MG63 (cell line): Measurements from ENCODE around the gene ADARB2. TPM values are rescaled to one million over a fixed set of nuclear protein-coding genes. Genes with fewer than 3 reads are reported as not detected.
A peak's percentile ranks its signal among the peaks of the same experiment; 100 is the strongest.

Source experiments
- DNase-seq: peaks from one replicate; pipeline ENCODE4 v3.0.0-alpha.2; 2020
- H3K27me3 ChIP-seq: fragments of 250-450 bp; sonication (Bioruptor Pico); 2 replicates; pipeline ENCODE4 v1.5.1; 2020; ENCODE audit warnings: mild to moderate bottlenecking, moderate library complexity
- H3K36me3 ChIP-seq: fragments of 250-450 bp; sonication (Bioruptor Pico); 2 replicates; pipeline ENCODE4 v1.5.1; 2020; ENCODE audit warnings: mild to moderate bottlenecking, moderate library complexity
- H3K4me3 ChIP-seq: fragments of 250-450 bp; sonication (Bioruptor Pico); 2 replicates; pipeline ENCODE4 v1.5.1; 2020; ENCODE audit warnings: mild to moderate bottlenecking, moderate library complexity
- H3K9me3 ChIP-seq: fragments of 250-450 bp; sonication (Bioruptor Pico); 2 replicates; pipeline ENCODE4 v1.5.1; 2020; ENCODE audit warnings: mild to moderate bottlenecking, moderate library complexity
- total RNA-seq: library from RNA; depleted of rRNA; stranded (reverse); fragments of >200 nt; shearing (Covaris generic); gene quantifications from 2 replicates; pipeline ENCODE4 v1.2.3, GENCODE V29; 2014; ENCODE audit warnings: low replicate concordance

ADARB2 gene
- total RNA-seq, 1 experiment from 2014 or later: not detected

DNA sequence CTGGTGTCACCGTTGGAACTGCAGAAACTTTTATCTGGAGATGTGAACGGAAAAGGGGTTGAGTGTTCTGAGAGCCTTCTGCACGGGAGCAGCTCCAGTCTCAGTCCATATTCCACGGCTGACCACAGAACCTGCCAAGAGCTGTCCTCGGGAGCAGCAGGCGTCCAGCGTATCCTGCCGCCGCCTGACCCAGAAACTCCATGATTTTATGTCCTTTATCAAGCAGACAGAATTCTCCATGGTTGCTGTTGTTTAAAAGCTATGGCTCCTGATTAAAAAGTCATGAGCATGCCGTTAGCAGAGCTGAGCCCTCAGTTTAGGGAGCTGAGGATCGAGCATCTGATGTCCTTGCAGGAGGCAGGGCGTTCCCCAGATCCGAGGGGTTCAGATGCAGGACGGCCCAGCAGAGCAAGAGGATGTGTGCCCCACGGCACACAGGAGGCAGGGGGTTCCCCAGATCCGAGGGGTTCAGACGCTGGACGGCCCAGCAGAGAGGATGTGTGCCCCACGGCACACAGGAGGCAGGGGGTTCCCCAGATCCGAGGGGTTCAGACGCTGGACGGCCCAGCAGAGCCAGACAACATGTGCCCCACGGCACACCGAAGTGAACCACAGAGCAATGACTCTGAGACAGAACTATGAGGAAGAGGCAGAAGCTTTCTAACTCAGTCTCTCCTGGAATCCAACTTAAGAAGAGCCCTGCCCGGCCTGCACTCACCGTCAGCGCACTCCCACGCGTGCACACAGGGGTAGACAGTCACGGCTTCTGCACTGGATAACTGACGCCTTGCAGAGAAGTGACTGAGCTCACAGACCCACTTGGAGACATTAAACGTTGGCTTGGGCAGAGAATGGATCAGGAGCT lies 584.7 kb downstream of the ADARB2 start:
- no peaks in the 10 kb centered on the region for H3K27me3 ChIP-seq
- no peak overlapping the region for H3K4me3 ChIP-seq
- no peaks in the 10 kb centered on the region for H3K9me3 ChIP-seq
- no peaks in the 10 kb centered on the region for H3K36me3 ChIP-seq
- DNase-seq: no peak

DNA sequence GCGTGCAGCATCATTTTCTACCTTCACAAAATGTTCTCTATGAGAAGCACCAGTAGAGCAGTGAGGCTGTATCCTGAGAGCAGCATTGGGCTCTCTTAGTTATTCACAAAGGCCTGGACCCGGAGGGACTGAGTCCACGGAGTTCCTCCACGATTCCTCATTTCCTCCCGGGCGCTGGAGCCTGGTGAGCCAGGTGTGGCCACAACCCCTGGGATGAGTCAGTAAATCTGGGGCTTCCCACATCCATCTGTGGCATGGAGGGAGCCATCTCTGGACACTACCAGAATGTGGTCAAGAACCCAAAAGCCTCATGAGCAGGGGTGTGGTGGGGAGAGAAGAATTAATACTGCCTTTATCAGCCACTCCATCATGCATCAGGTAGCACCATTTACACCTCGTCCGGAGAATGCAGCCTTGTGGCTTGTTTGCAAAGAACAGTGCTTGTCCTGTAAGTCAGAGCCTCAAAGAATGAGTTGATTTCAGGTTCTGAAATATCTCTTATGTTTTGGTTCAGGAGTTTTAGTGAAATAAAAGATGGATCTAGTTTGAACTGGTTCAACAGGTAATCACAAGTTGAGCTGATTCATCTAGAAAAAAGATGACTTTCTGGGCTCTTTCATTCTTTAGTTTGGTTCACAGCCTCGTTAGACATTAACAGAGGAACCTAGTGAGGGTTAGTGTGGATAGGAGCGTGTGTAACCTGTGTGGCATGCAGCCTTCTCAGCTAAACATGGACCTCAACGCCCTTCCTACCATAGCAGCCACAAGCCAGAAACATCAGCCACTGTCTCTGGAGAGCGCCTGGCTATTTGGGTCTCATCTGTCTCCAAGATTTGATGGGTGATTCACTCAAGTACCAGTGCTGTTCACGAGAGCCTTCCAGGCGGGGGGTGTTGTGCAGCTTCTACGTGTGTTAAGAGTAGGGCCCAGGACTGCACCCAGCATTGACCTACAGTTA lies 586.0 kb downstream of the ADARB2 start:
- no peaks in the 10 kb centered on the region for H3K27me3 ChIP-seq
- H3K9me3 ChIP-seq: no peaks in the 10 kb centered on the region
- no peaks in the 10 kb centered on the region for H3K36me3 ChIP-seq
- no peak overlapping the region for H3K4me3 ChIP-seq
- DNase-seq: peak; percentile 28

DNA sequence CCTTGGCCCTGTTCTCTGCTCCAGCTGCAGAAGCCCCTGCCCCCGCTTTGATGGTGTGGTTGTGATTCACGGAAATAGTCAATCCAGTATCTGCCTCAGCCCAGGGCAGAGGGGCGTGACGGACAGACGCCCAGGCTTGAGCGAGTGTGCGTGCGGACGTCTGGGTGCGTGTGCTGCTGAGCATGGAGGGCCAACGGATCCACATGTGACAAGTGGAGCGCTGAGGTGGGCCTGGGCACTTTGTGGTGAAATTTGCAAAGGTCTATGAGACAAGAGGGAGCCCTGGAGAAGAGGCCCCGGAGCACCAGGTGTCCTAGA lies 586.7 kb downstream of the ADARB2 start:
- Histone ChIP-seq H3K9me3 (peaks cover under 1% of the 10 kb centered on the region; the same call in 1 of the 2 replicates), H3K27me3 (no peaks in the 10 kb centered on the region), H3K36me3 (no peaks in the 10 kb centered on the region), H3K4me3 (no peak overlapping the region)
- no peak for DNase-seq

DNA sequence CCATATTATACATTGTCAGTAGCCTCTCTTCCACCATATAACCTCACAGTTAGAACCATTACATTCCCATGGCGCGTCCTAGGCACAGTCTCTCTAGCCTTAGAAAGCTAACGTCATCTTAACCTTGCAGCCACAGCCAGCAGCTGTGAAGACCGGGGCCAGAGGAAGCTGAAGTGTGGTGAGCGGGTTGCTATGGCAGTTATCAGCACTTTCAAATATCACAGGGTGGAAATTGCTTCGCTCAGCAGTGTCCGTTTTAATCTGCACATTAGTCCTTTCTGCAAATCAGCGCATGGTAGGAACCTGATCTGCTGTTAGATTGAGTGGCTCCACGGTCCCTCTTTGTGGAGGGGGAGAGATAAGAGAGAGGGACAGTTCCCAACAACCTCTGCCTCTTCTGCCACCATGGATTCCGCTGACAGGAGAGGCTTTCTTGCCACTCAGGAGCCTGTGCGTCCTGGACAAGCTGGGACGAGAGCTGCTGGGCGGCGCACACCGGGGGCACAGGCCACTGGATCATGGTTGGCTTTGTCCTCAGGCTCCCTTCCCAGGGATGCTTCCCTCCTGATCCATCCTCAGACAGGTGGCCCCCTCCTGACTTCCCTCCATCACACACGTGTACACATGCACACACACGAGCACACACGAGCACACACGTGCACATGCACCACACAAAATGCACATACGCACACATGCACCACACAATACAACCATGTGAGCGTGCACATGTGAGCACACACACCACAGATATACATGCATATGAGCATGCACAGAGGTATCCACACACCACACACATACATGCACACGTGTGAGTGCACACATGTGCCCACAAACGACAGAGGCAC lies 587.3 kb downstream of the ADARB2 start:
- Histone ChIP-seq H3K4me3 (no peak overlapping the region), H3K9me3 (peaks cover 5% of the 10 kb centered on the region; the same call in 1 of the 2 replicates), H3K27me3 (no peaks in the 10 kb centered on the region), H3K36me3 (no peaks in the 10 kb centered on the region)
- DNase-seq: no peak

DNA sequence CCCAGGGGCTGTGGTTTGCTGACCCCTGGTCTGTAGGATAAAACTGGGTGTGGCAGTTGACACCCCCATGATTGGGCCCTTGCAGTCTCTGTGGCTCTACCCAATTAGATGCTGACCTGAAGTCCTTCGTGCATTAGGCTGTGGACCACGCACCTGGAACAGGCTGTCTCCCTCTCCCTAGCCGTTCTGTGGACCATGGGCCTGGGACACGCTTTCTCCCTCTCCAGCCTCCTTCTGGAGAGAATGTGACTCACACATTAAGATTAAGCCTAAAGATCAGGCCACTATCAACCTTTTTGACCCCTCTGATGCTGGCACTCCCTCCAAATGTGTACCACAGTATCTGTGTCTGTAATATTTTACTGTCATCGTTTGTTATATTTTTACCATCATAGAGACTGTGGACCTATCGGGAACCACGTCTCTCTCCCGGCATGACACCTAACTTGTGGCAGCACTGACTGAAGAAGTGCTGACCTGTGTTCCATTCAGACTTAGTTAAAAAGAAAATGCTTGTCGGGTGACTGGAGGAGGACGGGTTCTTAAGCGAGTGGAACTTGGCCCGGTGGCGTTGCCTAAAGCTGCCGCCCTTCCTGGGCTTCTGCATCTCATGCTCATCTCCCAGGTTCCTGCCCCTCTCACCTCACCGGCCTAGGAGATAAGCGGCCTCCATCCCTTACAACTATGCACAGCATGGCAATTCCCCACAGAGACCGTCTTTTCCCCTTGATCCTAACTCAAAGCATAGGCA lies 588.3 kb downstream of the ADARB2 start:
- H3K27me3 ChIP-seq: no peaks in the 10 kb centered on the region
- no peak for DNase-seq

DNA sequence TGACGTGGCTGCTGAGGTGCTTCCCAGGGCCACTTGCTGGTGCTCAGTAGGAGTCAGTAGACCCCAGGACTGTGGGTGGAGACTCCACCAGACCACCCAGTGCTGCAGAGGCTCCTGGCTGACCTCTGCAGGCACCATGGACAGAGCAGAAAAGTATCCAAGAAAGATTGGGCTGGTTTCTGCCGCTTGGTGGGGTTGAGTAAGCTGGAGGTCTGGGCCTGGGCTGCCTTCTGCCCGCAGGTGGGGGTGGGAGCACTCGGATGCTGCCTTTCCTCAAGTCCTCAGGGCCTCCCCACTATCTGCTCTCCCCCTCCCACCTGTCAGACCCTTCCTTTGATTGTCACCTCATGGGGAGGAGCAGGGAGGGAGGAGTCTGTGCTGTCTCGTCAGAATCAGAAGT lies 589.5 kb downstream of the ADARB2 start:
- H3K9me3 ChIP-seq: peaks cover 8% of the 10 kb centered on the region; the same call in 1 of the 2 replicates
- no peaks in the 10 kb centered on the region for H3K27me3 ChIP-seq
- no peaks in the 10 kb centered on the region for H3K36me3 ChIP-seq
- DNase-seq: no peak
- no peak overlapping the region for H3K4me3 ChIP-seq

More for the DNA sequence above, 588.3 kb downstream of the ADARB2 start:
- H3K9me3 ChIP-seq: peaks cover 8% of the 10 kb centered on the region; the same call in 1 of the 2 replicates
- no peaks in the 10 kb centered on the region for H3K36me3 ChIP-seq
- H3K4me3 ChIP-seq: no peak overlapping the region

DNA sequence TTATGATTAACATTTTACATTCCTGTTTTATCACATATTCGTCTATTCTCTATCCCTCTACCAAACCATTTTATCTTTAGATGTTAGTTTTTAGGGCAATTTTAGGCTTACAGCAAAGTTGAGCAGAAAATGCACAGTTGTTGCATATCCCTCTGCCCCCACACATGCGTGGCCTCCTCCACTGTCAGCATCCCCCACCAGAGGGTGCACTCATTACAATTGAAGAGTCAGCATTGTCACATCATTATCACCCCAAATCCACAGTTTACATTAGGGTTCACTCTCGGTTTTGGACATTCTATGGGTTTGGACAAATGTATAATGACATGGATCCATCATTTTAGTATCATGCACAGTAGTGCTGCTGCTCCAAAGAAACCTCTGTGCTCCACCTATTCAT lies 594.7 kb downstream of the ADARB2 start:
- H3K36me3 ChIP-seq: no peaks in the 10 kb centered on the region
- no peak for DNase-seq
- no peak overlapping the region for H3K4me3 ChIP-seq
- H3K27me3 ChIP-seq: no peaks in the 10 kb centered on the region
- peaks cover 8% of the 10 kb centered on the region for H3K9me3 ChIP-seq

DNA sequence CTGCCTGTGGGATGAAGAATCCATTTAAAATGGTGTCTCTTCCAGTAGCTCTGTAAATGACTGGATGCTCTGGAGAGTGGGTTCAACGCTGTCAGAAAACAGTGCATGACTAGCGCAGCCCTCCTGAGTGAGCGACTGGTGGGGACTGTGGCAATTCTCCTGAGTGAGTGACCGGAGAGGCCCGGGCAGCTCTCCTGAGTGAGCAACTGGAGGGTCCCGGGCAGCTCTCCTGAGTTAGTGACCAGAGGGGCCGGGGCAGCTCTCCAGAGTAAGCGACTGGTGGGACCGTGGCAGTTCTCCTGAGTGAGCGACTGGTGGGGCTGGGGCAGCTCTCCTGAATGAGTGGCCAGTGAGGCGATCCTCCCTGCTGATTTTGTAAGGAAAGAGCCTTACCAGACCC lies 595.6 kb downstream of the ADARB2 start:
- Histone ChIP-seq H3K36me3 (no peaks in the 10 kb centered on the region), H3K4me3 (no peak overlapping the region), H3K27me3 (no peaks in the 10 kb centered on the region), H3K9me3 (peaks cover 8% of the 10 kb centered on the region)
- no peak for DNase-seq

DNA sequence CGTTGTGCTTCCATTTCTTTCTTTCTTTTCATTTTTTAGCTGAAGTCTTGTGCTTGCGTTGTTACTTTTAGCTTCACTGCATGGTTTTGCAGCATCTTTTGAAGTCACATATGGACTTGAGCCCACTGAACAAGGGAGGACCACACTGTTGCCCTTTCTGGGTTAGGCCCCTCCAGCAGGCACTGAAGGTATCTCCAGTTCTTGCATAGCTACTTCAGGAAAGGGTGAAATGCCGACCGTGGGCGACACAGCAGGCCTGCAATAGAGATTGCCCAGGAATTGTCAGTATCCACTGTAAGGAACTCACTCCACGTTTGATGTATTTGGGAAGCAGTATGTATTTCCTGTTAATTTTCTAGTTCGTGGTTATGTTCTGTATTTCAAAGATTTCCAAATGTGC lies 596.1 kb downstream of the ADARB2 start:
- Histone ChIP-seq H3K9me3 (peaks cover 8% of the 10 kb centered on the region), H3K27me3 (no peaks in the 10 kb centered on the region), H3K36me3 (no peaks in the 10 kb centered on the region), H3K4me3 (no peak overlapping the region)
- DNase-seq: no peak

DNA sequence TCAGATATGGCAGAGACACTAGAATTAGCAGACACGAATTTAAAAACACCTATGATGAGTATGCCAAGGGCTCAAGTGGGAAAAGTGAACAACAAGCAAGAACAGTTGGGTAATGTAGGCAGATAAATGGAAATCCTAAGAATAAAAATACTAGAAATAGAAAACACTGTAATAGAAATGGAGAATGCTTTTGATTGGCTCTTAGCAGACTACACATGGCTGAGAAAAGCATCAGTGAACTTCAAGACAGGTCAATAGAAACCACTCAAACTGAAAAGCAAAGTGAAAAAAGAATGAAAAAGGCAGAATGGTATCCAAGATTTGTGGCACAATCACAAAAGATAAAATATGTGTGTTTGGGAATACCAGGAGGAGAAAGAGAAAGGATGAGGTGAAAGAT lies 598.8 kb downstream of the ADARB2 start:
- Histone ChIP-seq H3K36me3 (no peaks in the 10 kb centered on the region), H3K9me3 (no peaks in the 10 kb centered on the region; the same call in 1 of the 2 replicates), H3K27me3 (no peaks in the 10 kb centered on the region), H3K4me3 (no peak overlapping the region)
- DNase-seq: no peak

DNA sequence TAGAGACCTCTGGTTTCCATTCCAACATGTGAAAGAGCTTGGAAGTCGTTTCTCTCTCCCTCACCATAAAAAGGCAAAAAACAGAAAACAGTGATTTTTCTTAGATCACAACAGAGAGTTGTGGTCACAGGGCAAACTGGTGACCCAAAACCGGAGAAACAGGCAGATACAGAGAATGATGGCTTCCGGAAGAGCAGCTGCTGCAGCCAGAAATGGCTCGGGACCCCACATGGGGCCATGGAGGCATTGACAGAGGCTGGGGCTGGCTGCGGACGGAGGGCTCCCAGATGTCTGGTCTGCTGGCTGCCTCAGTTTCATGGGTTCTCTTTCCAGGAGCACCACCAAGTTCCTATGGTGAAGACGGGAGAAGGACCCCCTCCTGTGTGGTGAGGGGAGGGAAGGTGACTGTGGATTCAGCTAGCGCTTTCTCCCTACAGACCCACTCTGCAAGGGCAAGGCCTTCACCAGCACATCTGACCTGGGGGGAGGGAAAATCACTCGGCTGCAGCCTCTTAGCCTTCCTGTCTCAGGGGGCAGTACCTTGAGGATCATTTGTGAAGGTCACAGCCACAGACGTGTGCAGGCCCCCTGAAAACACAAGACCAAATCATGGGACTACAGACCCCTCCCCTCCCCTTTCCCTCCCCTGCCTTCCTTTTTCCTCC lies 599.7 kb downstream of the ADARB2 start:
- Histone ChIP-seq H3K9me3 (no peaks in the 10 kb centered on the region; the same call in 1 of the 2 replicates), H3K36me3 (no peaks in the 10 kb centered on the region), H3K4me3 (no peak overlapping the region), H3K27me3 (no peaks in the 10 kb centered on the region)
- DNase-seq: no peak

DNA sequence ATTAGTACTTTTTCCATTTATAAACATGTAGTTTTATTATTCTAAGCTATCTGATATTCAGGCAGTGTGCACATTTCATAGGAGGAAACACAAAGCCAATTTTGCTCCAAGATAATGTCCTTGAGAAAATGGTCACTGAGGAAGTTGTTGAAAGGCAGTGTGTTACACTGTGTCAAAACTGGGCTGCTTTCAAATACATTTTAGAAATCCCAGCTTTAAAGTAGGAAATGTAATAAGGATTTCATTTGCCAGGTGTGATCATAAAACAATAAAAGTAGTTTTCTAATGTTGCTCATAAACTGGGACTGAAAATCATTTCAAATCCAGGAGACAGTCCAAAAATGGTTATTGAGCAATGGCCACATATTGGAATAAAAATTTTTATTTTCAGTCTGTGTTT lies 601.1 kb downstream of the ADARB2 start:
- no peaks in the 10 kb centered on the region for H3K36me3 ChIP-seq
- H3K27me3 ChIP-seq: no peaks in the 10 kb centered on the region
- H3K9me3 ChIP-seq: no peaks in the 10 kb centered on the region; the same call in 1 of the 2 replicates

DNA sequence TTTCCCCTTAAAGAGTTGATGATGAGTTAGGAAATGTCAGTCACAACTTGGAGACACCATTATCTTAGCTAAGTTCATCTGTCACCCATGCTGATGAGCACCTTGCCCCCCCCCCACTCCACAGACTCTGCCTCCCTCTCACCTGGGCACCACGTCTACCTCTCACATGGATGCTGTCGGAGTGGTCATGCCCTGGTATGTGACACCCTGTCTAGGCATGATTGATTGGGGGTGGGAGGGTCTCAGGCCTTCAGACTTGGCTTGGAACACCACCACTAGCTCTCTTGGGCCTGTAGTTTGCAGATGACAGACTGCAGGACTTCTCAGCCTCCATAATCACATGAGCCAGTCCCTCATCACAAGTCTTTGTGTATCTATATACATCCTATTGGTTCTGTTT lies 603.2 kb downstream of the ADARB2 start:
- Histone ChIP-seq H3K36me3 (peaks cover 13% of the 10 kb centered on the region), H3K9me3 (no peaks in the 10 kb centered on the region; the same call in 1 of the 2 replicates), H3K4me3 (no peak overlapping the region), H3K27me3 (no peaks in the 10 kb centered on the region)
- DNase-seq: no peak

More for the DNA sequence above, 601.1 kb downstream of the ADARB2 start:
- H3K4me3 ChIP-seq: no peak overlapping the region
- no peak for DNase-seq

DNA sequence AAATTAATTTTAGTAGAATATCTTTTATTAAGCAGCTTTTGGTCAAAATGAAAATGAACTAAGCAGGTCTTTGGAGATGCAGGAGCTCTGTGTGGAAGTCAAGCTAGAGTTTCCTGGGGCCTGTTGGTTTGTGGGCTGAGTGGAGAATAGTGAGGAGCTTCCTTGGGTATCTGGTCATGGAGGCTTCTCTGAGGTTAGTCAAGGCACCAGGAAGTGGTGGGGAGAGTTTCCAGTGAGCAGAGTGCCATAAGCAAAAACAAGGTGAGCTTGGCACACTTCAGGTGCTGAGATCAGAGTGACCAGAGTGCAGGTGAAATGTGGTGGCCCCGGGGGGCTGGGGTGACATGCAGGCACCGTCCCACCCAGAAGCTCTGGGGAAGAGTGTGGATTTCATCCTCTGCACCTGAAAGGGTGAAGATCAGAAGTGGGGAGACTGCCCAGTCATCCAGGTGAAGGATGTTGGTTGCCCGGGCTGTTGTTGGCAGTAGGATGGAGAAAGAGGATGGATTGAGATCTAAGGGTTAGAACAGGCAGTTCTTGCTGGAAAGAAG lies 603.8 kb downstream of the ADARB2 start:
- DNase-seq: no peak
- no peaks in the 10 kb centered on the region for H3K27me3 ChIP-seq
- peaks cover 15% of the 10 kb centered on the region for H3K36me3 ChIP-seq
- no peaks in the 10 kb centered on the region; the same call in 1 of the 2 replicates for H3K9me3 ChIP-seq
- no peak overlapping the region for H3K4me3 ChIP-seq

DNA sequence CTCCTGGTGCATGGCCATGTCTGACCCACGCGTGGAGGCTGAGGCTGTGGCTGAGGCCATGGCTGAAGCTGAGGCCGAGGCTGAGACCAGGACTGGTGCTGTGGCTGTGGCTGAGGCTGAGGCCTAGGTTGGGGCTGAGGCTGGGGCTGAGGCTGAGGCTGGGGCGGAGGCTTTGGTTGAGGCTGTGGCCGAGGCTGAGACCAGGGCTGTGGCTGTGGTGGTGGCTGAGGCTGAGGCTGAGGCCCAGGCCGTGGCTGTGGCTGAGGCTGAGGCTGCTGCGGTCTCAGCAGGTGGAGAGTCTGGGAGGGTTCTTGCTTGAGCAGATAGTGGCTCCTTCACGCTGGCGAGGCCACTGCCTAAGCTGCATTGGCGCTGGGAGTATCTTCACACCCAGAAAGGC lies 604.7 kb downstream of the ADARB2 start:
- H3K4me3 ChIP-seq: no peak overlapping the region
- no peaks in the 10 kb centered on the region for H3K27me3 ChIP-seq
- DNase-seq: no peak
- peaks cover 15% of the 10 kb centered on the region for H3K36me3 ChIP-seq
- H3K9me3 ChIP-seq: no peaks in the 10 kb centered on the region
